Activated CD4-positive, alpha-beta T cell treated with anti-CD3 and anti-CD28 coated beads, Interleukin-10, Interleukin-2, amounts not matched to agents 100 ng/mL and 50 ng/mL, durations not matched to agents 16 hours and 8 hours (primary cell): ENCODE data around the gene AKT3.
"Not testable (repeated sequence)": the region's sequence is repeated elsewhere in the genome, so short reads cannot be mapped to it uniquely, and the experiment has no call there.

Experiments used
- DNase-seq: peaks from one replicate; pipeline ENCODE4 v3.0.0-alpha.2; 2020

The AKT3 gene

DNA sequence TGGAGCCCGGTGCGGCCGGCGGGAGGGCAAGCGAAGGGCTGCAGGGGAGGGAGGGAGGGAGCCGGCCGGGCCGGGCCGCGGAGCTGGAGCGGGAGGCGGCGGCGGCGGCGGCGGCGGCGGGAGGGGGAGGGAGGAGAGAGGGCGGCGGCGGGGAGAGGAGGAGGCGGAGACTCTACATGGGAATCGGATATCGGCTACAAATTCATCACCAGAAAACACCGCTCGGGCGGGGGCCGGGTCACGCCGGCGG lies at the start of gene AKT3:
TSS of gene AKT3 (minus strand) at position 42 of the 250 bp plus-strand sequence. CDS start 7,073 bp downstream, outside the sequence.
- DNase-seq = peak; percentile 85

DNA sequence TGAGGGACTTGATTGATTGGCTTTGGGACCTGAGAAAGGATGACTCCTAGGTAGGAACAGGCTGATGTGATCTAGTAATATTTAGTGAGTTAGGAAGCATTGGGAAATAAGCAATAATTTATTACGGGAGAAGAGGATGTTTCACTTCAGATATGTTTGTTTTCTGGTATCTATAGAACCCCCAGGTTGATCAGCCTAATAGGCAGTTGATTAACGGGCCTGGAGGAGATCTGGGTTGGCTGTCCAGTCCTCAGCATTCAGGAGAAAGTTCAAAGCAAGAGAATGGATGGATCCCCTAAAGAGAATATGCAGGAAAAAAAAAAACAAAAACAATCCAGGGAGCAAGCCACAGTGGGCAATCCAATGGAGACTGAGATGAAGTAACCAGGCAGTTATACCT lies 48.2 kb upstream of the AKT3 start:
- no peak for DNase-seq

DNA sequence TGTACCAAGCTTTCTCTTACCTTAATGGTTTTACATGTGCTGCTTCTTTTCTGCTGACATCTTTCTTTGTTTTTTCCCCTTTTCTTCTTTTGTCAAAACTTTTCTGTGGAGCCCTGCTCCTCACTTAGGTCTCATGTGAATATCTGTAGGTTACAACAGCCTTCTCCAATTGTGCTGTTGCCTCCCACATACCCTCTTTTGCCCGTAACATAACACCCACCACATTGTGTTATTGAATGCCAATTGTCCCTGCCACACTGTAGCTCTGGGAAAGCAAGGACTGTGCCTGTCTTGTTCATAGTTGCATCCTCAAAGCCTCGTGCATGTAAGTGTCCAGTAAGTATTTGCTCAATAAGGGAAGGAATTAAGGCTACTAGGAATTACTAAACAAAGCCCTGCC lies 46.3 kb upstream of the AKT3 start:
- no peak for DNase-seq

DNA sequence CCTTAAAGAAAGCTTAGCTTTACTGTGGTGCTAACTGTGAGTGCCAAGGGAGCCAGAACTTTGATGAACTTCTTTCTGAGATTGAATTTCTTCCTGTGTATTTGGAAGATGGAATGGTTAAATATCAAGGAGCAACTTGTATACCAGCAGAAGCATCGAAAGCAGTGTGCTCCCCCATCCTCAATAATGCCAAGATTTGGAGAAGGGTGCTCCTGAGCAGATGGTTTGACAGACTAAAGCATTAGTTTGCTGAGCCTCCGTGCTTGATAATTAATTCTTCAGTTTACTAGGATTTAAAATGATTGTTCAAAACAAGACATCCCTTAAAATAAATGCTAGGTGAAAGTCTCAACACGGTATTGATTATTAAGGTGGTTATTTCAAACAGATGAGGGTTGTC lies 42.4 kb upstream of the AKT3 start:
- DNase-seq = no peak

GRCh38 chr1:243890576-243890975 lies 40.5 kb upstream of the AKT3 start:
- DNase-seq = no peak

DNA sequence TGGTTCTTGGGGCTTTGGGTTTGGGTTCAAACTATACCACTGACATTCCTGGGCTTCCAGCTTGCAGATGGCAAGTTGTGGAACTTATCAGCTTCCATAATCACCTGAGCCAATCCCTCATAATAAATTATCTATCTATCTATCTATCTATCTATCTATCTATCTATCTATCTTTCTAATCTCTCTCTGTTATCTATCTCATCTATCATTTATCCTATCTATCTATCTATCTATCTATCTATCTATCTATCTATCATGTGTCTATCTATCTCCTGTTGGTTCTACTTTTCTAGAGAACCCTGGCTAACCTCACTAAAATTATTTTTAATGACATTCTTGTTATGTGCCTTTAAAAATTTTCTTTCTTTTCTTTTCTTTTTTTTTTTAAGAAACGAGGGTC lies 35.8 kb upstream of the AKT3 start:
- no peak for DNase-seq

GRCh38 chr1:243884603-243885002 lies 34.6 kb upstream of the AKT3 start:
- no peak for DNase-seq

- DNase-seq = no peak
These were observed 33.5 kb upstream of the AKT3 start for GRCh38 chr1:243883551-243883950.

- no peak for DNase-seq
These were observed 32.2 kb upstream of the AKT3 start for GRCh38 chr1:243882276-243882675.

GRCh38 chr1:243877058-243877457 lies 27.0 kb upstream of the AKT3 start:
- DNase-seq = not testable (repeated sequence)

- no peak for DNase-seq
These were observed 5.7 kb upstream of the AKT3 start for GRCh38 chr1:243855616-243856318.

DNA sequence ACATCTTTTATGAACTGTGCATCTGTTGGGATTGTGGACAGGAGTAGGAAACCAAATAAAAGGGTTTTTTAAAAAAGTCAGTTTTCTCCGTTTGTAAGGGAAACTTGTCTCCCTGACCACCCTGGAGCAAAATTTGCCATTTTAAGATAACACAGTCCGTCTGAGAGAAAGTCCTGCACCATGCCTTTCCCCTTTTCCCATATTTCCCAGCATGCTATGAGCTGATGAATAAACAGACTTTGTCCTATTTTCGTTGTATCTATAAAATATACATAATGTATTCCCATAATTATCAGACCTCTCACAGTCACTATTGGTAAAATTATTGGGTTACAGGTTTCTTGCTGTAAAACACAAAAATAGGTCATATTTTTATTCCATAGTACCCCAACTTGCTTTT lies 1.7 kb upstream of the AKT3 start:
- DNase-seq = no peak

DNA sequence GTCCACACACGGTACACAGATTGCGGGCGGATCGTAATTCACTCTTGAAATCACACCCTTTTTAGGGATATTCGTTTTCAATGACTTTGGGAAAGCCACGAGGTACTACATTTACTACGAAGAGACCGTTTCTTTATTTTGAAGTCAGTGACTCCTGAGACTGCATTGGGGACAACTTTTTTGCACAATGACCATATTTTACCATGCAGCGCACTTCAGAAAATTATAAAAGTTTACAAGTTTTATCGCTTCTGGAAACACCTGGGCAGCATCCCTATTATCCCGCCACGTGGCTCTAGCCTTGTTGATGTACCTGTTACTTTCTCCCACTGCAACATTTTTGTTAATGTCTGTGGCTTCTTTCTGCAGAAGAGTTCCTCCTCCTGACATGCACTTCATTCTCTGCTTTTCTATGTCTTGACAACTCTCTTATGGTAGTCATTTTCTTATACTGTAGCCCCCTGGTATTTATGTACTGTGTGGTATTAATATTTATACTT lies 1.3 kb upstream of the AKT3 start:
- no peak for DNase-seq

DNA sequence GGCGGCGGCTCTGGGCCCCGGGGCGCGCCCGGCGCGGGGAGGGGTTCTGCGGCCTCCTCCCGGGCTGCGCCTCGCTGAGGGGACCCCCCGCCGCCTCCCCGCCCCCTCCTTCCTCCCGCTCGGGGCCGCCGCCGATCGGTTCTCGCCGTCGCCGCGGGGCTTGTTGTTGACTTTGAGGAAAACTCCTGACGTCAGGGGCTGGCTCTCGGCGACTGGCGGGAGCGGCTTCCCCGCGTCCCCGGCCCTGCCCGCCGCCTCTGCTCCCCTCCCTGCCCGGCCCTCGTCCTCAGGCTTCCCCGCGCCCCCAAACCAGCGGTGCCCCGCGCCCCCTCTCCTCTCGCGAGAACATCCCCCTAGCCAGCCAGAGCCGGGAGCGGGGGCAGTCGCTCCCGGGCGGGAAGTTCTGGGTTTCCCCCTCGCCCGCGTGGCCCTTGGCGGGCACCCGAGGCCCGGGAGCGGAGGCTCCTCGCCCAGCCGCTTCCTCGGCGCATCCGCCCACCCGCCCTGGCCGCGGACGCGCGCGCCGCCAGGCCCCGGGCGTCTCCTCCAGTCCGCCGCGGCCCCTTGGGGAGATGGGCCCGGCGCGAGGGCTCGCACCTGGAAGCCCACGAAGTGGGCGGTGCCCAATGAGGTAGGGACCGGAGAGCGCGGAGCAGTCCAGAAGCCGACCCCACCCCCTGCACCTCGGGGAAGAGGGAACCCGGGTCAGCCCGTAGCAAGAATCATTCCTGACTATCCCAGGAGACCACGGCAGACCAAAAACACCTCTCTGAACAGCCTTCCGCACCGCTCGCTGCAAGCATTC lies 611 bp upstream of the AKT3 start:
- peak; percentile 71 for DNase-seq

GRCh38 chr1:243849421-243850201 lies 432 bp downstream of the AKT3 start:
- DNase-seq = peak; percentile 37

GRCh38 chr1:243848858-243849420 lies 1.1 kb downstream of the AKT3 start:
- DNase-seq = peak; percentile 55

GRCh38 chr1:243848165-243848857 lies 1.7 kb downstream of the AKT3 start:
- peak; percentile 27 for DNase-seq

DNA sequence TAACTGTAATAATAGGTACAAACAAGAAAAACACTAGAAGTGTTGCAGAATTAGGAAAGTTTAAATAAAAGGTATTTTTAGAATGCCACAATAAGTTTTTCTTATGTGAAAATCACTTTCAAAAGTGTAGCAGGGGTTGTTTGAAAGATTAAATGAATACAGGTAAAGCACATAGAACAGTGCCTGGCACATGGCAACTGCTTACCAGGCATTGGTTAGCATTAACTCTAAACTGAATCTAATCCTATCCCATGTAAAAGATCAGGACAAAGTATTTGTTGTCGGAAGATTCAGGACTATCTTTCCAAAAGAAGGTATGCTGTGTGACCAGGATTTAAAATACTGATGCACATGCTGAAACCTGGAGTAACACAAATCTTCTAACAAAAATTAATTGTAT lies 3.3 kb downstream of the AKT3 start:
- no peak for DNase-seq

- DNase-seq = no peak
These were observed 4.2 kb downstream of the AKT3 start for GRCh38 chr1:243845888-243846287.

- DNase-seq = no peak
These were observed 5.9 kb downstream of the AKT3 start for GRCh38 chr1:243844186-243844585.

DNA sequence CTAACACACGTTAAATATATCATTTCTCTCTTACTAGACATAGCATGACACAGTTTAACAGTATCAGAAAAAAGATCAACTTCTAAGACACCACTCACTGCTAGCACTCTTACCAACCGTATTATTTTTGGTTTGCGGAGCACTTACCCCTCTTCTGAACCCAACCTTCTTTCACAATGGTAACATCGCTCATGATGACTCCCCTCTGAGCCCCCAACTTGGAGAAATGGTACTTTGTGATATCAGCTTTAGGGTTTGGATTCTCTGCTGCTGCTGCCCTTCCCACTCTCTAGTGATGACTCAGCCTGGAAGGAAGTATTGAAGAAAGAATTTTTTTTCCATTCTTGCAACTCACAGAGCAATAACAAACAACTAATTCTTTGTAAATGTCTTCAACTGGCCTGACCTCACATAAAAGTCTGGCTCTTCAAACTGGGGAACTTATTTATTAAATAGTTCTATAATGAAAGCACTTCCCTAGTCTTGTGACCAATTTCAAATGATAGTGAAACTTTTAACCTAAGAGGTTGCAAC lies 7.0 kb downstream of the AKT3 start:
- DNase-seq = peak; percentile 19

GRCh38 chr1:243842161-243842560 lies 7.9 kb downstream of the AKT3 start:
- no peak for DNase-seq
